Small intestine (tissue), 7 donors: ENCODE results near the gene SLC6A17. TPM values are rescaled to one million over a fixed set of nuclear protein-coding genes. Genes with fewer than 3 reads are reported as not detected.

Experiments
- DNase-seq, 2 donors: peaks; one replicate each; pipeline versions ENCODE4 v3.0.0 to v3.0.0-alpha.2; 2013
- FAIRE-seq: peaks from 2 replicates; lab custom pipeline; 2012; peaks lifted over from hg19 to GRCh38; lab: Jason Lieb, UNC
- H3K27ac ChIP-seq, 3 donors: one replicate each; pipeline ENCODE4 v1.5.1; 2013; ENCODE audit warnings: low read length in 2 of 3, mild to moderate bottlenecking in 2 of 3, control low read depth in 1 of 3, inconsistent platforms in 1 of 3, low read depth in 1 of 3, moderate library complexity in 1 of 3
- H3K27me3 ChIP-seq, 3 donors: one replicate each; pipeline ENCODE4 v1.6.1; 2013; ENCODE audit warnings: low read length in 3 of 3, inconsistent platforms in 1 of 3; ENCODE audit not compliant: control insufficient read depth in 3 of 3, insufficient read depth in 3 of 3
- H3K36me3 ChIP-seq, 3 donors: one replicate each; pipeline ENCODE4 v1.6.1; 2013; ENCODE audit warnings: low read length in 3 of 3, inconsistent platforms in 1 of 3, low read depth in 1 of 3, mild to moderate bottlenecking in 1 of 3, moderate library complexity in 1 of 3; ENCODE audit not compliant: control insufficient read depth in 3 of 3, insufficient read depth in 2 of 3
- H3K4me1 ChIP-seq, 3 donors: one replicate each; pipeline ENCODE4 v1.6.1; 2013; ENCODE audit warnings: low read length in 2 of 3, inconsistent platforms in 1 of 3, low read depth in 1 of 3, mild to moderate bottlenecking in 1 of 3, moderate library complexity in 1 of 3; ENCODE audit not compliant: control insufficient read depth in 3 of 3, insufficient read depth in 2 of 3
- H3K4me3 ChIP-seq, 3 donors: one replicate each; pipeline ENCODE4 v1.5.1; 2013; ENCODE audit warnings: low read length in 3 of 3, control low read depth in 1 of 3, inconsistent platforms in 1 of 3, low read depth in 1 of 3, mild to moderate bottlenecking in 1 of 3, moderate library complexity in 1 of 3
- H3K9me3 ChIP-seq, 2 donors: one replicate each; pipeline ENCODE4 v1.6.1; 2013; ENCODE audit warnings: low read depth in 1 of 2, low read length in 1 of 2; ENCODE audit not compliant: control insufficient read depth in 2 of 2, insufficient read depth in 1 of 2
- WGBS, 3 donors: extraction: QIAGEN DNeasy Blood & Tissue Kit; methylation state at CpG; one replicate each; pipeline ENCODE4 v1.1.7; 2013; 5-methylcytosine and 5-hydroxymethylcytosine counted together
- polyA plus RNA-seq, 4 donors: library from polyadenylated mRNA; stranded (reverse) in 3 of 4; unstranded in 1 of 4; fragments of 200-250 nt in 3 of 4; fragments of 120-200 nt in 1 of 4; gene quantifications; one replicate each; pipeline versions ENCODE4 v1.2.1 to v1.2.3, GENCODE V29; 2013
- donor health status: healthy with polysubstance abuse.
- donor health status: control.
- donor health status: control.
- donor health status: Bipolar disorder and iron deficiency.
- donor health status: healthy.

SLC6A17 gene
- polyA plus RNA-seq, 4 donors = under 0.01 to 0.49 TPM; not detected in 2

GRCh38 chr1:110170766-110171733, 20.8 kb downstream of the SLC6A17 start:
- Histone ChIP-seq H3K27me3 (peaks cover 0 to 10% (median 0%) of the 10 kb centered on the region in 3 donors), H3K36me3 (no peaks in the 10 kb centered on the region), H3K4me3 (no peak overlapping the region), H3K27ac (no peak overlapping the region), H3K4me1 (no peaks in the 10 kb centered on the region), H3K9me3 (no peaks in the 10 kb centered on the region)
- WGBS, 3 donors = 68 to 71% (median 71%) methylated on average over 13 of the region's 13 CpGs
- DNase-seq = no peak
- FAIRE-seq = no peak

GRCh38 chr1:110172001-110172400, 21.7 kb downstream of the SLC6A17 start:
- Histone ChIP-seq H3K27me3 (peaks cover 0 to 10% (median 0%) of the 10 kb centered on the region in 3 donors), H3K9me3 (no peaks in the 10 kb centered on the region), H3K4me3 (no peak overlapping the region), H3K4me1 (no peaks in the 10 kb centered on the region), H3K36me3 (no peaks in the 10 kb centered on the region), H3K27ac (no peak overlapping the region)
- DNase-seq = no peak
- WGBS, 3 donors = 85 to 88% (median 87%) methylated on average over 10 of the region's 10 CpGs
- no peak for FAIRE-seq

- DNase-seq (no peak), FAIRE-seq (no peak)
- Histone ChIP-seq H3K9me3 (peaks cover 0 to 3% of the 10 kb centered on the region in 2 donors), H3K4me3 (no peak overlapping the region), H3K27me3 (peaks cover 0 to 10% (median 0%) of the 10 kb centered on the region in 3 donors), H3K27ac (no peak overlapping the region), H3K36me3 (no peaks in the 10 kb centered on the region), H3K4me1 (no peaks in the 10 kb centered on the region)
- 65 to 69% (median 65%) methylated on average over 15 of the region's 15 CpGs for WGBS, 3 donors
These were observed 23.3 kb downstream of the SLC6A17 start for GRCh38 chr1:110173466-110174105.

GRCh38 chr1:110174961-110175360, 24.7 kb downstream of the SLC6A17 start:
- Histone ChIP-seq H3K36me3 (no peaks in the 10 kb centered on the region), H3K4me3 (no peak overlapping the region), H3K27ac (no peak overlapping the region), H3K27me3 (peaks cover 0 to 10% (median 0%) of the 10 kb centered on the region in 3 donors), H3K4me1 (no peaks in the 10 kb centered on the region), H3K9me3 (peaks cover 0 to 4% of the 10 kb centered on the region in 2 donors)
- no peak for FAIRE-seq
- DNase-seq = no peak
- 36 to 56% (median 53%) methylated on average over 2 of the region's 2 CpGs for WGBS, 3 donors

GRCh38 chr1:110176299-110176956, 26.1 kb downstream of the SLC6A17 start:
- Histone ChIP-seq H3K27ac (no peak overlapping the region), H3K9me3 (peaks cover 0 to 4% of the 10 kb centered on the region in 2 donors), H3K4me1 (no peaks in the 10 kb centered on the region), H3K36me3 (no peaks in the 10 kb centered on the region), H3K27me3 (peaks cover 0 to 13% (median 0%) of the 10 kb centered on the region in 3 donors), H3K4me3 (no peak overlapping the region)
- DNase-seq (peak; percentile 11 to 43), FAIRE-seq (no peak)
- 37 to 49% (median 39%) methylated on average over 9 of the region's 9 CpGs for WGBS, 3 donors

GRCh38 chr1:110177775-110178174, 27.5 kb downstream of the SLC6A17 start:
- Histone ChIP-seq H3K36me3 (no peaks in the 10 kb centered on the region), H3K4me1 (no peaks in the 10 kb centered on the region), H3K9me3 (peaks cover 0 to 4% of the 10 kb centered on the region in 2 donors), H3K27ac (no peak overlapping the region), H3K4me3 (no peak overlapping the region), H3K27me3 (peaks cover 0 to 16% (median 0%) of the 10 kb centered on the region in 3 donors)
- DNase-seq = no peak
- 48 to 66% (median 53%) methylated on average over 4 of the region's 4 CpGs for WGBS, 3 donors
- no peak for FAIRE-seq

- Histone ChIP-seq H3K27me3 (peaks cover 0 to 23% (median 0%) of the 10 kb centered on the region in 3 donors), H3K36me3 (no peaks in the 10 kb centered on the region), H3K4me3 (no peak overlapping the region), H3K4me1 (no peaks in the 10 kb centered on the region), H3K9me3 (no peaks in the 10 kb centered on the region), H3K27ac (no peak overlapping the region)
- no peak for DNase-seq
- 81 to 85% (median 84%) methylated on average over 12 of the region's 12 CpGs for WGBS, 3 donors
- no peak for FAIRE-seq
These were observed 33.4 kb downstream of the SLC6A17 start for GRCh38 chr1:110183642-110184167.

- no peaks in the 10 kb centered on the region for H3K4me1 ChIP-seq
- no peaks in the 10 kb centered on the region for H3K36me3 ChIP-seq
- H3K27me3 ChIP-seq = peaks cover 0 to 23% (median 0%) of the 10 kb centered on the region in 3 donors
- FAIRE-seq (no peak), DNase-seq (no peak)
- no peaks in the 10 kb centered on the region for H3K9me3 ChIP-seq
- 52 to 61% (median 58%) methylated on average over 5 of the region's 5 CpGs for WGBS, 3 donors
- H3K27ac ChIP-seq = no peak overlapping the region
- H3K4me3 ChIP-seq = no peak overlapping the region
These were observed 34.2 kb downstream of the SLC6A17 start for GRCh38 chr1:110184446-110184845.
